Lower lobe of right lung (tissue), 2 donors: ENCODE data around the gene LSP1. TPM values are rescaled to one million over a fixed set of nuclear protein-coding genes. Genes with fewer than 3 reads are reported as not detected.

Experiments
- ATAC-seq, 2 donors: fragments of 200-7000 bp; cut with Tn5 transposase; one replicate each; pipeline ENCODE4 v1.9.1; 2020 to 2022; ENCODE audit warnings: mild to moderate bottlenecking in 2 of 2, moderate library complexity in 2 of 2
- DNase-seq: peaks from one replicate; pipeline ENCODE4 v3.0.0-alpha.2; 2020
- H3K27ac ChIP-seq: fragments of 200-600 bp; one replicate; pipeline ENCODE4 v1.8.0; 2022
- H3K27me3 ChIP-seq: fragments of 200-600 bp; one replicate; pipeline ENCODE4 v1.8.0; 2022; ENCODE audit warnings: low read depth
- H3K36me3 ChIP-seq: fragments of 200-600 bp; one replicate; pipeline ENCODE4 v1.8.0; 2022; ENCODE audit warnings: mild to moderate bottlenecking
- H3K4me1 ChIP-seq: fragments of 200-600 bp; one replicate; pipeline ENCODE4 v1.8.0; 2022
- H3K4me3 ChIP-seq: fragments of 200-600 bp; one replicate; pipeline ENCODE4 v1.8.0; 2022; ENCODE audit warnings: mild to moderate bottlenecking
- H3K9me3 ChIP-seq: fragments of 200-600 bp; one replicate; pipeline ENCODE4 v1.8.0; 2022
- intact Hi-C: fragments of 100-400 bp; cut with DNase I; formaldehyde crosslinking; loops from one replicate; pipeline ENCODE4 v1.11.0; 2022
- total RNA-seq: library from RNA; stranded (reverse); fragmentation: NEBNext Ultra II Directional; extraction: Animal tissue kit (Norgen Biotek cat#: 25700); gene quantifications from one replicate; pipeline ENCODE4 v1.2.1, GENCODE V29; 2021
- TF ChIP-seq, protein P1 (sequence below): fragments of 200-600 bp; IDR thresholded peaks from one replicate; pipeline ENCODE4 v1.8.0; 2022; ENCODE audit warnings: antibody characterized with exemption, mild to moderate bottlenecking
- donor health status: DM: no; HTN: yes; CAD: no; lungs with severe emphysema.

The LSP1 gene
- total RNA-seq, 1 donor from 2014 or later: 90.4 TPM

DNA sequence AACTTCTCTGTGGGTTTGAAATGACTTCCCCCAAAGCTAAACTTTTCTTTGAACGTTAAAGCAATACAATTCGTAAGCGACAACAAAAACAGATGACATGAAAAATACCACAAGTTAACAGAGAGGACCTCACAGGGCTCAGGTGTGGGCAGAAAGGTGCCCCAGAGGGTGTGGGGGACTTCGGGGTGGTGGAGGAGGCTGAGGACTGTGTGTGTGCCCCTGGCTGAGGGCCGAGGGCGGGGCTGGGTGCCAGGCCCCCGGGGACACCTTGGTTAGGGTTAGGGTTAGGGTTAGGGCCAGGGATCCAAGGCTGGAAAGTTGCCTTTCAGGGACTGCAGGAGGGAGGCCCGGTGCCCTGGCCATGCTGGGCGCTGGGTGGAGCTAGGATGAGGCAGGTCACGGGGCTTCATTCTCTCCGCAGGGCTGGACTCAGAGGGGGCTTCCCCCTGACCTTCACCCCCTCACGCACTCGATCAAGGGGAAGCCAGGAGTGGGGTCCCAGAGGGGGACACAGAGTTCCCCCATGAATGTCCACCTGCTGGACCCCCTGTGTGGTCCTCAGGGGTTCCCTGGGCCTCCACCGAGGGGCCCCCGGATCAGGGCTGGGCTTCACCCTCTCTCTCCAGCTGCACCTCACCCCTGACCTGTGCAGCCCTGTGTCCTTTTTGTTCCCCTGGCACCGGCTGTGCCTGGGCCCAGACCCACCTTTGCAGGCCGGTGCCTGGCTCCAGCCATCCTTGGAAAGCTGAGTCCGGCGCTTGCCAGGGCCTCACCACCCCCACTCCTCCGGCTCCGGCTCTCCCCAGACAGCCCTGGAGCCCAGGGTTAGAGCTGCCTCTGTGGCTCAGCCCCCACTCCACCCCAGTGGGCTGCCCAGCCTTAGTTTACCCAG is 7.1 kb upstream of the LSP1 start:
- Histone ChIP-seq H3K27ac (peak overlapping the region; percentile 81), H3K4me1 (peaks cover 44% of the 10 kb centered on the region), H3K27me3 (no peaks in the 10 kb centered on the region), H3K36me3 (no peaks in the 10 kb centered on the region), H3K4me3 (no peak overlapping the region), H3K9me3 (no peaks in the 10 kb centered on the region)
- DNase-seq: peak; percentile 36
- TF ChIP-seq, protein P1, sequence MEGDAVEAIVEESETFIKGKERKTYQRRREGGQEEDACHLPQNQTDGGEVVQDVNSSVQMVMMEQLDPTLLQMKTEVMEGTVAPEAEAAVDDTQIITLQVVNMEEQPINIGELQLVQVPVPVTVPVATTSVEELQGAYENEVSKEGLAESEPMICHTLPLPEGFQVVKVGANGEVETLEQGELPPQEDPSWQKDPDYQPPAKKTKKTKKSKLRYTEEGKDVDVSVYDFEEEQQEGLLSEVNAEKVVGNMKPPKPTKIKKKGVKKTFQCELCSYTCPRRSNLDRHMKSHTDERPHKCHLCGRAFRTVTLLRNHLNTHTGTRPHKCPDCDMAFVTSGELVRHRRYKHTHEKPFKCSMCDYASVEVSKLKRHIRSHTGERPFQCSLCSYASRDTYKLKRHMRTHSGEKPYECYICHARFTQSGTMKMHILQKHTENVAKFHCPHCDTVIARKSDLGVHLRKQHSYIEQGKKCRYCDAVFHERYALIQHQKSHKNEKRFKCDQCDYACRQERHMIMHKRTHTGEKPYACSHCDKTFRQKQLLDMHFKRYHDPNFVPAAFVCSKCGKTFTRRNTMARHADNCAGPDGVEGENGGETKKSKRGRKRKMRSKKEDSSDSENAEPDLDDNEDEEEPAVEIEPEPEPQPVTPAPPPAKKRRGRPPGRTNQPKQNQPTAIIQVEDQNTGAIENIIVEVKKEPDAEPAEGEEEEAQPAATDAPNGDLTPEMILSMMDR: no peak
- intact Hi-C loops: no loop called here
- ATAC-seq: no peak

DNA sequence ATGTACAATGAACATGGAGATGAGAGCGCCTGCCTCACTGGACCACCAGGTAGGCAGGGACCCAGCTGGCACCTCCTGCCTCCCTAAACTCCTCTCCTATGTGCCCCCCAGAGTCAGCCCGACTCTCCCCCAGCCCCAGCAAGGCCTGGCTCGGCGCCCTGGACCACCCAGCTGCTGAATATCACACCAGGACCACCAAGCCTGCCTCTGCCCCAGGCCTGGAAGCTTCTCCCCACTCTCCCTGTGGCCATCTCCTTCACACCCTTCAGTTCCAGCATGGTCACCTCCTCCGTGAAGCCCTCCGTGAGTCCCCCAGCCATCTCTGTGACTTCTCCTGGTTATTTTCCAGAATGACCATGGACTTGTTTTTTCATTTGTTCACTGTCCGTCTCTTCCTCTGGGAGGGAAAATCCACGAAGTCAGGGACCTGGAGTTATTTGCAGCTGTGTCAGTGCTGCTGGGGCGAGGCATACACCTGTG is 6.4 kb upstream of the LSP1 start:
- TF ChIP-seq, protein P1: no peak
- Histone ChIP-seq H3K27ac (no peak overlapping the region), H3K9me3 (no peaks in the 10 kb centered on the region), H3K27me3 (no peaks in the 10 kb centered on the region), H3K36me3 (no peaks in the 10 kb centered on the region), H3K4me1 (peaks cover 48% of the 10 kb centered on the region), H3K4me3 (no peak overlapping the region)
- DNase-seq: no peak
- ATAC-seq: no peak
- intact Hi-C loops: no loop called here

DNA sequence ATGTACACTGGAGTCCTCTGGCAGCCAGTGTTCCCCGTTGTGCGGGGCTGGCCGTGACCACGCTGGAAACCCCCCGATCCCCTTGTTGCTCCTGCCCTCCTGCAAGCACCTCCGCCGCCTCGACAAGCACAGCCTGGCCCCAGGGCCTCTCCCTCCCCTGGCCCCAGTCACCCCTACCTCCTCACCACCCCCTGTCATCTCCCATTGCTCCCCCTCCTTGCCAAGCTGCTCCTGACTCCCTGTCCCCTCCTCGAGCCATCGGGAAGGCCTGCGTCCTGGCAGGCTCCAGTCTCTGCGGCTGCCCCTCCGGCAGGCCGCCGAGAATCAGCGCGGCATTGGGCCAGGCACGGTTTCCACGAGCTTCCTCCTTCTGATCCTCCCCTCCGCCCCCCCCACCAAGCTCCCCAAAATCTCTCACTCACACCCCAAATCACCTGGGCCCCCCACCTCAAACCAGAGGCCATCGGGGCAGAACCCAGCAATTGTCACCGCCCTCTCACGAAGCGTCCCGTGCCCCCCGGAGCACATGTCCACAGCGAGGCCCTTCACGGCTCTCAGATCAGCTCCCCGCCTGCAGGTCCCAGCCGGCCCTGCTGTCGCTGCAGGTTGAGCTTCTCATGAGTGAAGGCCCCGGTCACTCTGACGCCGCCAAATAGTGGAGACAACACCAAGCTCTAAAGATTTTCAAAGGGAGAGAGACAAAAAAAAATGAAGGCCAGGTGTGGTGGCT is 5.7 kb upstream of the LSP1 start:
- H3K27me3 ChIP-seq: no peaks in the 10 kb centered on the region
- no peaks in the 10 kb centered on the region for H3K36me3 ChIP-seq
- no peaks in the 10 kb centered on the region for H3K9me3 ChIP-seq
- H3K4me1 ChIP-seq: peaks cover 55% of the 10 kb centered on the region
- intact Hi-C loops: no loop called here
- DNase-seq: no peak
- no peak overlapping the region for H3K27ac ChIP-seq
- H3K4me3 ChIP-seq: no peak overlapping the region
- TF ChIP-seq, protein P1: no peak
- no peak for ATAC-seq

DNA sequence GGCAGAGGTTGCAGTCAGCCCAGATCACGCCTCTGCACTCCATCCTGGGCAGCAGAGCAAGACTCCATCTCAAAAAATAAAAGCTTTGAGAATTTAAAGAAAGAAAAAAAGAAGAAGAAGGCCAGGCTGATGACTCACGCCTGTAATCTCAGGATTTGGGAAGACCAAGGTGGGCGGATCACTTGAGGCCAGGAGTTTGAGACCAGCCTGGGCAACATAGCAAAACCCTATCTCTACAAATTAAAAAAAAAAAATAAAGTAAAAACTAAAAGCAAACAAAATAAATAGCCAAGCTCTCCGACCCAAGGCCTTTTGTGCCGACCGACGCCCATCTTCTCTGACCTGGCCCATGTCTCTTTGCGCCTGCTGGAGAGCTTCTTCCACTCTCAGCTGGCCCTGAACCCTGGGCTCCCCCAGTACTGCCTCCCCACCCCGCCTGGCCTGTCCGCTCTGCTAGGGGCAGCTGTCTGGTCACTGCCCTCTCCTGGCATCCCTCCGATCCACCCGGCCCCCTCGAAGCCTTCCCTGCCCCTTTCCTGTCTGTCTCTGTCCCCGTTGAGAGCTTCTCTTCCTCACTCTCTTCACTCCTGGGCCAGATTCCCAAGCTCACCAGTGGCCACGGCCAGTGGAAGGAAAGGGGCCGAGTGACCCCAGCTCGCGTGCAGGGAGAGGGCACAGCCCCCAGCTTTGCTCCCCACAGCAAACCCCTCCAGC is 4.8 kb upstream of the LSP1 start:
- ATAC-seq: no peak
- no peaks in the 10 kb centered on the region for H3K9me3 ChIP-seq
- no peak for DNase-seq
- intact Hi-C loops: no loop called here
- H3K4me1 ChIP-seq: peaks cover 61% of the 10 kb centered on the region
- H3K27me3 ChIP-seq: no peaks in the 10 kb centered on the region
- TF ChIP-seq, protein P1: no peak
- no peak overlapping the region for H3K4me3 ChIP-seq
- H3K27ac ChIP-seq: no peak overlapping the region
- no peaks in the 10 kb centered on the region for H3K36me3 ChIP-seq
